Activated CD4-positive, alpha-beta memory T cell treated with anti-CD3 and anti-CD28 coated beads for 36 hours (primary cell): ENCODE data around the gene LRP11. TPM values are rescaled to one million over a fixed set of nuclear protein-coding genes. Genes with fewer than 3 reads are reported as not detected.
"Not testable (repeated sequence)": the region's sequence is repeated elsewhere in the genome, so short reads cannot be mapped to it uniquely, and the experiment has no call there.

Experiments
- CTCF ChIA-PET: fragments of 350-600 bp; sonication (Branson Sonifier 250); formaldehyde crosslinking; loops from one replicate; lab custom pipeline; 2021; ENCODE audit warnings: antibody characterized with exemption, inconsistent platforms; lab: Charles Lee
- POLR2A ChIA-PET: fragments of 350-600 bp; sonication (Branson Sonifier 250); formaldehyde crosslinking; loops from one replicate; lab custom pipeline; 2021; ENCODE audit warnings: antibody characterized with exemption; lab: Charles Lee
- DNase-seq: peaks from one replicate; pipeline ENCODE4 v3.0.0-alpha.2; 2020
- H3K27ac Mint-ChIP-seq: one replicate; pipeline ENCODE4 v1.8.0; 2021; ENCODE audit warnings: mixed read lengths
- H3K27me3 Mint-ChIP-seq: one replicate; pipeline ENCODE4 v1.8.0; 2021; ENCODE audit warnings: mixed read lengths
- H3K36me3 Mint-ChIP-seq: one replicate; pipeline ENCODE4 v1.8.0; 2021; ENCODE audit warnings: mixed read lengths
- H3K4me1 Mint-ChIP-seq: one replicate; pipeline ENCODE4 v1.8.0; 2021; ENCODE audit warnings: low read depth, mixed read lengths
- H3K4me3 Mint-ChIP-seq: one replicate; pipeline ENCODE4 v1.8.0; 2021; ENCODE audit warnings: mild to moderate bottlenecking, mixed read lengths
- H3K9me3 Mint-ChIP-seq: one replicate; pipeline ENCODE4 v1.8.0; 2021; ENCODE audit warnings: mixed read lengths
- intact Hi-C: fragments of 100-400 bp; cut with micrococcal nuclease; formaldehyde crosslinking; loops from one replicate; pipeline ENCODE4 v1.15.1; 2023
- total RNA-seq, 2 experiments: library from RNA; stranded (reverse); gene quantifications; one replicate each; pipeline ENCODE4 v1.2.3, GENCODE V29; 2021

Gene LRP11
- total RNA-seq, 2 experiments from 2014 or later = 6.7 to 7.2 TPM

DNA sequence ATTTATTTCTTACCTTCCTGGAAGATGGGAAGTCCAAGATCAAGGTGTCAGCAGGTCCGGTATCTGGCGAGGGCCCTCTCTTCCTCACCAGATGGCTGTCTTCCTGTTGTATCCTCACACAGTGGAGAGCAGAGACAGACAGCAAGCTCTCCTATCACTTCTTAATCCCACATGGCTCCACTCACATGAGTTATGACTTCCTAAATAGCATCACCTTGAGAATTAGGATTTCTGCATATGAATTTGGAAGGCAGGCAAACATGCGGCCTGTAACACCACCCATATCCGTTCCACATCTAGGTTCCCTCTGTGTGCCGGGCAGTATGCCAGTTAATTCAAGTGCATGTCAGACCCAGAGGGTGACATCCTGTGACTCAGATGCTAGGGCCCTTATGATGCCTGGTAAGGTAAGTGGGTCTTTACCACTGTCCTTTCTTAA lies 31.7 kb upstream of the LRP11 start:
- peaks cover 1% of the 10 kb centered on the region for H3K27me3 Mint-ChIP-seq
- no peak overlapping the region for H3K4me3 Mint-ChIP-seq
- no peak overlapping the region for H3K27ac Mint-ChIP-seq
- H3K9me3 Mint-ChIP-seq = no peaks in the 10 kb centered on the region
- CTCF ChIA-PET = no interaction called here
- H3K36me3 Mint-ChIP-seq = no peaks in the 10 kb centered on the region
- H3K4me1 Mint-ChIP-seq = peaks cover 18% of the 10 kb centered on the region
- POLR2A ChIA-PET = no interaction called here
- intact Hi-C loops = no loop called here
- DNase-seq = peak; percentile 61

DNA sequence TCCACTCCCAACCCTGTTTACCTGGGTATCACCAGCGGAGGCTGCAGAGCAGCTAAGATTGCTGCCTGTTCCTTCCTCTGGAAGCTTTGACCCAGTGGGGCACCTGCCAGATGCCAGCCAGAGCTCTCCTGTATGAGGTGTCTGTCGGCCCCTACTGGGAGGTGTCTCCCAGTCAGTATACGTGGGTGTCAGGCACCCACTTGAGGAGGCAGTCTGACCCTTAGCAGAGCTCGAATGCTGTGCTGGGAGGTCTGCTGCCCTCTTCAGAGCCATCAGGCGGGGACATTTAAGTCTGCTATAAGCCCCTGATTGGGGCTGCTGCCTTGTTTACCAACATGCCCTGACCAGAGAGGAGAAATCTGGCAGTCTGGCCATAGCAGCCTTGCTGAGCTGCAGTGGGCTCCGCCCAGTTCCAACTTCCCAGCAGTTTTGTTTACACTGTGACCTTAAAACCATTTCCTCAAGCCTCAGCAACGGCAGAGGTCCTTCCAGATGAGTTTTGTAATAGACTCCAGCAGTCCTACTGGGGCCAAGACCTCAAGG lies 31.0 kb upstream of the LRP11 start:
- Mint-ChIP-seq H3K27ac (no peak overlapping the region), H3K9me3 (no peaks in the 10 kb centered on the region), H3K4me3 (no peak overlapping the region), H3K27me3 (peaks cover 1% of the 10 kb centered on the region), H3K36me3 (no peaks in the 10 kb centered on the region), H3K4me1 (peaks cover 18% of the 10 kb centered on the region)
- no peak for DNase-seq
- CTCF ChIA-PET = no interaction called here
- intact Hi-C loops = no loop called here
- POLR2A ChIA-PET = no interaction called here

DNA sequence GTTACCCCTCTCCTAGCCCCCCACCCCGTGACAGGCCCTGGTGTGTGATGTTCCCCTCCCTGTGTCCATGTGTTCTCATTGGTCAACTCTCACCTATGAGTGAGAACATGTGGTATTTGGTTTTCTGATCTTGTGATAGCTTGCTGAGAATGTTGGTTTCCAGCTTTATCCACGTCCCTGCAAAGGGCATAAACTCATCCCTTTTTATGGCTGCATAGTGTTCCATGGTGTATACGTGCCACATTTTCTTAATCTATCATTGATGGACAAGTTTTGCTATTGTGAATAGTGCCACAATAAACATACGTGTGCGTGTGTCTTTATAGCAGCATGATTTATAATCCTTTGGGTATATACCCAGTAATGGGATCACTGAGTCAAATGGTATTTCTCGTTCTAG lies 27.7 kb upstream of the LRP11 start:
- H3K4me1 Mint-ChIP-seq = peaks cover 13% of the 10 kb centered on the region
- H3K4me3 Mint-ChIP-seq, H3K27me3 Mint-ChIP-seq, intact Hi-C loops, POLR2A ChIA-PET, DNase-seq, H3K27ac Mint-ChIP-seq, H3K36me3 Mint-ChIP-seq, CTCF ChIA-PET, H3K9me3 Mint-ChIP-seq: not testable (repeated sequence)

DNA sequence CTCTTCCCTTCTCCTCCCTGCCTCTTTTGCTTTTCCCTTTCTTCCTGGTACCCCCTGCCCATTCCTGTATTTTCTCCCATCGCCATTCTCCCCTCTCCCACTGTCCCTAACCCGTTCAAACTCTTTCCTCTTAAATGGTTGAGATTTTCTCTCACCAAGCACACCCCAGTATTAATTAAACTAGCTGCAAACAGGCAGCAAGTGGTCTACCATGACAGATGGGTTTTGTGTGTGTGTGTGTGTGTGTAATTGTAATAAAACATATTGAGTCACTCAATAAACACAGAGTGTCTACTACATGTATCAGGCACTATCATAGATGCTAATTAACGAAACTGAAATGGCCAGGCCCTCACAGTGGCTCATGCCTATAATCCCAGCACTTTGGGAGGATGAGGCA lies 27.1 kb upstream of the LRP11 start:
- ChIA-PET CTCF (no interaction called here), POLR2A (no interaction called here)
- H3K27me3 Mint-ChIP-seq = peaks cover 1% of the 10 kb centered on the region
- peaks cover 7% of the 10 kb centered on the region for H3K4me1 Mint-ChIP-seq
- no peak overlapping the region for H3K27ac Mint-ChIP-seq
- no peaks in the 10 kb centered on the region for H3K36me3 Mint-ChIP-seq
- H3K9me3 Mint-ChIP-seq = no peaks in the 10 kb centered on the region
- no peak for DNase-seq
- intact Hi-C loops = no loop called here
- H3K4me3 Mint-ChIP-seq = no peak overlapping the region

DNA sequence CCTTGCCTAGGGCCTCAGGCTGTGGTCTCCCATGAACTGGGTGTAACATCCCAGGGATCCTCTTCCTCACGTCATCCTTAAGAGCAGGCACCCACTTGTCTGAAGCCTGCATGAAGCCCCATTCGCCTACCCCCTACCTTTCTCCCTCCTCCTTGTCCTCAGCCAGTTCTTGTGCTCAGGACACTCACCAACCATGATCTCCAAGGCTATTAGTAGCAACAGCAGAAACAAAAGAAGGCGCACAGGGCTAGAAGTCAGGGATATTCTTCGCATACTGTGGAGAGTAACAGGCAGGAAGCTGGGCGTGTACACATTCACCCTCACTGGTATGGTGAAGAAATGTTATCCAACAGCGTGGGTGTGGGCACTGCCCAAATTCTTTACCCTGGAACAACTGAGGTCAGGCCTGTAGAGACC lies 26.5 kb upstream of the LRP11 start:
- H3K27me3 Mint-ChIP-seq = peaks cover 1% of the 10 kb centered on the region
- ChIA-PET POLR2A (no interaction called here), CTCF (no interaction called here)
- peaks cover 1% of the 10 kb centered on the region for H3K4me1 Mint-ChIP-seq
- H3K27ac Mint-ChIP-seq = no peak overlapping the region
- no peak for DNase-seq
- H3K4me3 Mint-ChIP-seq = no peak overlapping the region
- H3K9me3 Mint-ChIP-seq = no peaks in the 10 kb centered on the region
- intact Hi-C loops = no loop called here
- no peaks in the 10 kb centered on the region for H3K36me3 Mint-ChIP-seq

DNA sequence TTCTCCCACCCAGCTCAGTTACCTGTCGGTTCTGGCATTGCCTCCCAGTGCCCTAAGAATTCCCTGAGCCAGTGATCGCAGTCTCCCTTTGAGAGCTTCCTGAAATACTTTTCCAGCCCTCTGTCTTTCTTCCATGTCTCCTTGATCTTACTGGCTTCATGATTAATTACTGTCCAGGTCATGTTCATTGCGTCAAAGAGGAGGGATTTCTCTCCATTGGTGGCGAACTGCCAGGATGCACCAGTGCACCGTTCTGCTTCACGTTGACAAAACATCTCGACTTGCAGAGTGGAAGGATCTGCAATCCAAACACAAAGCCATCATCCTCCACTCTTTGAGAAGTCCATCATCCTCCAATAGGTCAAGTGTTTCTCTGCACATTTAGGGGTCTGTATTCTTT lies 25.2 kb upstream of the LRP11 start:
- Mint-ChIP-seq H3K4me3 (no peak overlapping the region), H3K27me3 (peaks cover 6% of the 10 kb centered on the region), H3K9me3 (no peaks in the 10 kb centered on the region), H3K27ac (no peak overlapping the region), H3K36me3 (no peaks in the 10 kb centered on the region), H3K4me1 (no peaks in the 10 kb centered on the region)
- CTCF ChIA-PET = interaction anchor here (0.9 kb wide), 1 partner anchor 54 kb away, joined by 3 read pairs; no protein-coding TSS in a partner anchor
- POLR2A ChIA-PET = interaction anchor here (0.5 kb wide), 1 partner anchor 91 kb away, joined by 3 read pairs; no protein-coding TSS in a partner anchor
- DNase-seq = no peak
- intact Hi-C loops = no loop called here

- intact Hi-C loops = no loop called here
- ChIA-PET POLR2A (interaction anchor here (0.5 kb wide), 1 partner anchor 90 kb away, joined by 3 read pairs; no protein-coding TSS in a partner anchor), CTCF (interaction anchor here (0.9 kb wide), 1 partner anchor 54 kb away, joined by 3 read pairs; no protein-coding TSS in a partner anchor)
- no peak for DNase-seq
- H3K4me1 Mint-ChIP-seq = no peaks in the 10 kb centered on the region
- peaks cover 6% of the 10 kb centered on the region for H3K27me3 Mint-ChIP-seq
- no peaks in the 10 kb centered on the region for H3K9me3 Mint-ChIP-seq
- H3K27ac Mint-ChIP-seq = no peak overlapping the region
- no peak overlapping the region for H3K4me3 Mint-ChIP-seq
- H3K36me3 Mint-ChIP-seq = no peaks in the 10 kb centered on the region
Measured at GRCh38 chr6:149888659-149889058, 24.5 kb upstream of the LRP11 start.

- Mint-ChIP-seq H3K9me3 (no peaks in the 10 kb centered on the region), H3K36me3 (no peaks in the 10 kb centered on the region), H3K27ac (no peak overlapping the region), H3K27me3 (peaks cover 6% of the 10 kb centered on the region), H3K4me3 (no peak overlapping the region), H3K4me1 (no peaks in the 10 kb centered on the region)
- CTCF ChIA-PET = no interaction called here
- intact Hi-C loops = no loop called here
- POLR2A ChIA-PET = no interaction called here
- DNase-seq = no peak
Measured at GRCh38 chr6:149888093-149888492, 23.9 kb upstream of the LRP11 start.

DNA sequence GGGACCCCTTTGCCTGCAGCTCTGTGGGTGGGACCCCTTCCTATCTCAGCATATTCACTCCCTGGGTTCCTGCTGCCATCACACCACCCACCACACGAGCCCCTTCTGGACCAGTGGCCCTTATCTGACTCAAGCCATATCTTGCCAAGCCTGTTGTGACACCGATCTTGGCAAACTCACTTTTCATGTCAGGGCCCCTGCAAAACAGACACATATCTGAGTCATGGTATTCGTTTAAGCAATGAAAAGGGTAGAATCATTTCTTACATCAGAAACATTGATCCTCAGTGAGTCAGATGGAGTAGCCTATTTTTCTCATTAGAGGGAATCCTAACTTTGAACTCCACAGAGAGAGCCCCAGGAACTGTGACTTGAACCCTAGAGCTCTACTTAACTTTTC lies 23.2 kb upstream of the LRP11 start:
- no peaks in the 10 kb centered on the region for H3K36me3 Mint-ChIP-seq
- no peak overlapping the region for H3K4me3 Mint-ChIP-seq
- intact Hi-C loops = no loop called here
- peaks cover 6% of the 10 kb centered on the region for H3K27me3 Mint-ChIP-seq
- ChIA-PET POLR2A (no interaction called here), CTCF (interaction anchor here (1.7 kb wide), 1 partner anchor 47 kb away, joined by 5 read pairs; no protein-coding TSS in a partner anchor)
- H3K27ac Mint-ChIP-seq = no peak overlapping the region
- H3K4me1 Mint-ChIP-seq = no peaks in the 10 kb centered on the region
- no peak for DNase-seq
- no peaks in the 10 kb centered on the region for H3K9me3 Mint-ChIP-seq

GRCh38 chr6:149885888-149886287 lies 21.7 kb upstream of the LRP11 start:
- Mint-ChIP-seq H3K4me3 (no peak overlapping the region), H3K27me3 (peaks cover 6% of the 10 kb centered on the region), H3K36me3 (no peaks in the 10 kb centered on the region), H3K27ac (no peak overlapping the region), H3K9me3 (no peaks in the 10 kb centered on the region), H3K4me1 (no peaks in the 10 kb centered on the region)
- intact Hi-C loops = no loop called here
- no peak for DNase-seq
- POLR2A ChIA-PET = no interaction called here
- CTCF ChIA-PET = interaction anchor here (1.7 kb wide), 1 partner anchor 46 kb away, joined by 5 read pairs; no protein-coding TSS in a partner anchor

DNA sequence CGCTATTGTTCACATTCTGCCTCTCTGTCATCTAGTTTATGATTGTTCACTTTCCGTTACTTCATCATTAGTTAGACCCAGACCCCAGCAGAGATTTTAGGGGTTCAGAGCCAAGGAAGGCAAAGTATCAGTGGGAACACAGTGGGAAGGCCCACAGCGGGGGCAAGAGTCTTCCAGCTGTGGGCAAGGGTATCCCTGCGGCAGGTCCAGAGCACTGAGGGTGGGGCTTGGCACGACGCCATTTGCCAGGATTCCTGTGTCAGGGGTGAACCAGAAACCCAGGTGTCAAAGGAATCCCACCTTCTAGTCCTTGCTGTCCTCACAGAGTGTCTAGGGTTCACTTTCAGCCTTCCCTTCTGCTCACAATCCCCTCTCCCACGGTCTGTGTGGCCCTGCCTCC lies 20.5 kb upstream of the LRP11 start:
- DNase-seq = no peak

DNA sequence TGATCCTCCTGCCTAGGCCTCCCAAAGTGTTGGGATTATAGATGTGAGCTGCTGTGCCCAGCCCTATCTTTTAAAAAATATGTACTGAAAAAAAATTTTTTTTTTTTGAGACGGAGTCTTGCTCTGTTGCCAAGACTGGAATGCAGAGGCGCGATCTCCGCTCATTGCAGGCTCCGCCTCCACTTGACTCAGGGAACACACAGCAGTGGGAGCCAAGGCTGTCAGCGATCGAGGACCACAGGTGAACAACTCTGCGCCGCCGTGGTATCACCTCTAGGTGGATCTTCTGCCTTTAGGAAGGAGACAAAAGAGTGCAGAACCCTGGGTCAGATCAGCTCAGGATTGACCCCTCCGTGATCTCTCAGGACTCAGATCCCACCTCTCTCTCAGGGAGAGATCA lies 20.1 kb upstream of the LRP11 start:
- CTCF ChIA-PET = no interaction called here
- POLR2A ChIA-PET = no interaction called here
- Mint-ChIP-seq H3K27ac (no peak overlapping the region), H3K9me3 (no peaks in the 10 kb centered on the region), H3K27me3 (peaks cover 17% of the 10 kb centered on the region), H3K4me3 (no peak overlapping the region), H3K36me3 (no peaks in the 10 kb centered on the region), H3K4me1 (no peaks in the 10 kb centered on the region)
- intact Hi-C loops = no loop called here
- DNase-seq = no peak

More for the DNA sequence above, 20.5 kb upstream of the LRP11 start:
- H3K27ac Mint-ChIP-seq = no peak overlapping the region
- intact Hi-C loops = no loop called here
- no peaks in the 10 kb centered on the region for H3K4me1 Mint-ChIP-seq
- H3K4me3 Mint-ChIP-seq = no peak overlapping the region
- H3K9me3 Mint-ChIP-seq = no peaks in the 10 kb centered on the region
- ChIA-PET POLR2A (no interaction called here), CTCF (no interaction called here)
- H3K27me3 Mint-ChIP-seq = peaks cover 17% of the 10 kb centered on the region
- H3K36me3 Mint-ChIP-seq = no peaks in the 10 kb centered on the region

DNA sequence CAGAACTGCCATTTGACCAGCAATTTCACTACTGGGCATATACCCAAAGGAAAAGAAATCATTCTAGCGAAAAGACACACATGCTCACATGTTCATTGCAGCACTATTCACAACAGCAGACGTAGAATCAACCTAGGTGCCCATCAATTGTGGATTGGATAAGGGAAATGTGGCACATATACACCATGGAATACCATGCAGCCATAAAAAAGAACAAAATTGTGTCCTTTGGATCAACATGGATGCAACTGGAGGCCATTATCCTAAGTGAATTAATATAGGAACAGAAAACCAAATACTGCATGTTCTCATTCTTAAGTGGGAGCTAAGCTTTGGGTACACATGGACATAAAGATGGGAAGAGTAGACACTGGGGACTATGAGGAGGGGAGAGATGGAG lies 17.7 kb upstream of the LRP11 start:
- no peaks in the 10 kb centered on the region for H3K4me1 Mint-ChIP-seq
- ChIA-PET POLR2A (no interaction called here), CTCF (no interaction called here)

More for the DNA sequence above, 17.7 kb upstream of the LRP11 start:
- Mint-ChIP-seq H3K9me3 (no peaks in the 10 kb centered on the region), H3K27ac (no peak overlapping the region), H3K4me3 (no peak overlapping the region), H3K27me3 (peaks cover 33% of the 10 kb centered on the region), H3K36me3 (no peaks in the 10 kb centered on the region)
- intact Hi-C loops = no loop called here
- no peak for DNase-seq
